CD14-positive monocyte (primary cell): ENCODE data around the gene KRTAP5-9. TPM values are rescaled to one million over a fixed set of nuclear protein-coding genes. Genes with fewer than 3 reads are reported as not detected.
"Not testable (repeated sequence)": the region's sequence is repeated elsewhere in the genome, so short reads cannot be mapped to it uniquely, and the experiment has no call there.

Experiments used
- DNase-seq, 3 donors: peaks; one replicate each; pipeline ENCODE4 v3.0.0-alpha.2; 2011 to 2022
- H2AFZ ChIP-seq: 2 replicates; pipeline ENCODE4 v1.6.0; 2012; ENCODE audit warnings: mild to moderate bottlenecking, low read depth, low read length, inconsistent platforms; ENCODE audit not compliant: insufficient read depth, poor library complexity, severe bottlenecking
- H3K27ac ChIP-seq, 2 donors: 1 replicate in 1 of 2; 2 replicates in 1 of 2; pipeline ENCODE4 v1.5.1; 2012 to 2013; ENCODE audit warnings: low read length in 2 of 2, control low read depth in 1 of 2, inconsistent platforms in 1 of 2, low read depth in 1 of 2, mild to moderate bottlenecking in 1 of 2
- H3K27me3 ChIP-seq, 2 donors: one replicate each; pipeline versions ENCODE4 v1.6.0 to v1.6.1; 2011 to 2013; ENCODE audit warnings: low read length in 2 of 2; ENCODE audit not compliant: control insufficient read depth in 2 of 2, insufficient read depth in 2 of 2
- H3K36me3 ChIP-seq, 2 donors: replicated peaks in 1 of 2; 1 replicate in 1 of 2; 2 replicates in 1 of 2; pipeline versions ENCODE4 v1.5.1 to v1.6.1; 2012 to 2013; ENCODE audit warnings: low read length in 2 of 2, control low read depth in 1 of 2, inconsistent platforms in 1 of 2, mild to moderate bottlenecking in 1 of 2; ENCODE audit not compliant: insufficient read depth in 2 of 2, control insufficient read depth in 1 of 2
- H3K4me1 ChIP-seq, 2 donors: 1 replicate in 1 of 2; 2 replicates in 1 of 2; pipeline versions ENCODE4 v1.5.1 to v1.6.1; 2012 to 2013; ENCODE audit warnings: low read length in 2 of 2, control low read depth in 1 of 2, inconsistent platforms in 1 of 2, mild to moderate bottlenecking in 1 of 2, moderate library complexity in 1 of 2; ENCODE audit not compliant: insufficient read depth in 2 of 2, control insufficient read depth in 1 of 2
- H3K4me2 ChIP-seq: replicated peaks from 2 replicates; pipeline ENCODE3; 2012; ENCODE audit warnings: low read length, moderate library complexity, mild to moderate bottlenecking; ENCODE audit not compliant: poor library complexity, severe bottlenecking; ENCODE audit errors: extremely low read depth
- H3K4me3 ChIP-seq, 3 experiments: fragments of 200-600 bp in 1 of 3; sonication (generic) in 1 of 3; replicated peaks in 1 of 3; 1 replicate in 2 of 3; 2 replicates in 1 of 3; pipeline ENCODE4 v1.5.1; 2011 to 2013; ENCODE audit warnings: low read length in 3 of 3, mild to moderate bottlenecking in 3 of 3, control low read depth in 2 of 3, low read depth in 2 of 3, inconsistent platforms in 1 of 3, moderate library complexity in 1 of 3
- H3K79me2 ChIP-seq: 2 replicates; pipeline ENCODE4 v1.6.0; 2012; ENCODE audit warnings: mild to moderate bottlenecking, control low read depth, inconsistent platforms, low read length, moderate library complexity; ENCODE audit not compliant: insufficient read depth
- H3K9ac ChIP-seq: 2 replicates; pipeline ENCODE4 v1.6.0; 2017; ENCODE audit warnings: low read length, mild to moderate bottlenecking; ENCODE audit not compliant: insufficient read depth, poor library complexity, severe bottlenecking
- H3K9me3 ChIP-seq, 2 donors: replicated peaks in 1 of 2; 1 replicate in 1 of 2; 2 replicates in 1 of 2; pipeline versions ENCODE4 v1.5.1 to v1.6.1; 2012 to 2013; ENCODE audit warnings: low read length in 2 of 2, control low read depth in 1 of 2; ENCODE audit not compliant: control insufficient read depth in 1 of 2, insufficient read depth in 1 of 2
- H4K20me1 ChIP-seq: 2 replicates; pipeline ENCODE4 v1.6.0; 2012; ENCODE audit warnings: mild to moderate bottlenecking, low read length, control low read depth, moderate library complexity; ENCODE audit not compliant: insufficient read depth
- H3K27ac Mint-ChIP-seq, 7 donors: one replicate each; pipeline ENCODE4 v1.8.0; 2020; ENCODE audit warnings: mild to moderate bottlenecking in 7 of 7, mixed read lengths in 7 of 7, moderate library complexity in 6 of 7, inconsistent platforms in 2 of 7
- H3K27me3 Mint-ChIP-seq, 3 donors: one replicate each; pipeline ENCODE4 v1.8.0; 2021 to 2022; ENCODE audit warnings: low read depth in 3 of 3, mild to moderate bottlenecking in 3 of 3, mixed read lengths in 3 of 3, moderate library complexity in 3 of 3, inconsistent platforms in 1 of 3
- H3K36me3 Mint-ChIP-seq, 2 donors: one replicate each; pipeline ENCODE4 v1.8.0; 2020; ENCODE audit warnings: mixed read lengths in 2 of 2, inconsistent platforms in 1 of 2, mild to moderate bottlenecking in 1 of 2
- H3K4me1 Mint-ChIP-seq: one replicate; pipeline ENCODE4 v1.8.0; 2020; ENCODE audit warnings: mild to moderate bottlenecking, mixed read lengths
- H3K4me3 Mint-ChIP-seq, 2 donors: one replicate each; pipeline ENCODE4 v1.8.0; 2020; ENCODE audit warnings: mild to moderate bottlenecking in 2 of 2, mixed read lengths in 2 of 2, moderate library complexity in 1 of 2
- H3K9me3 Mint-ChIP-seq, 7 donors: one replicate each; pipeline ENCODE4 v1.8.0; 2020 to 2022; ENCODE audit warnings: mixed read lengths in 7 of 7, mild to moderate bottlenecking in 6 of 7, moderate library complexity in 6 of 7, inconsistent platforms in 2 of 7
- WGBS: methylation state at CpG from one replicate; pipeline ENCODE4 v1.1.5; 2013; ENCODE audit warnings: missing lambda C conversion rate; ENCODE audit not compliant: insufficient coverage; 5-methylcytosine and 5-hydroxymethylcytosine counted together
- intact Hi-C, 2 donors: fragments of 100-400 bp; cut with micrococcal nuclease; formaldehyde crosslinking; loops; one replicate each; pipeline versions ENCODE4 v1.15.0 to v1.15.1; 2023
- polyA plus RNA-seq, 3 donors: library from polyadenylated mRNA; depleted of rRNA in 1 of 3; unstranded in 2 of 3; stranded (reverse) in 1 of 3; fragments of 300-500 nt in 2 of 3; fragments of >200 nt in 1 of 3; fragmentation: Illumina TruSeq in 2 of 3; gene quantifications; 1 replicate in 2 of 3; 2 replicates in 1 of 3; pipeline ENCODE4 v1.2.3, GENCODE V29; 2012 to 2021
- TF ChIP-seq, protein P1 (sequence below): fragments of 200-600 bp; IDR thresholded peaks from one replicate; pipeline ENCODE4 v1.8.0; 2022; ENCODE audit warnings: antibody characterized with exemption, mild to moderate bottlenecking

The KRTAP5-9 gene
- polyA plus RNA-seq, 3 donors, result 0.29 TPM; not detected in 2

- H3K36me3 Mint-ChIP-seq, result no peaks in the 10 kb centered on the region
- Histone ChIP-seq H3K9ac (no peak within 1 kb of the TSS), H3K36me3 (no peaks in the 10 kb centered on the region), H3K4me3 (no peak within 1 kb of the TSS), H3K4me2 (no peak within 1 kb of the TSS), H3K4me1 (no peaks in the 10 kb centered on the region), H4K20me1 (no peaks in the 10 kb centered on the region), H3K27ac (no peak within 1 kb of the TSS), H2AFZ (no peak within 1 kb of the TSS), H3K9me3 (no peaks in the 10 kb centered on the region), H3K27me3 (no peaks in the 10 kb centered on the region), H3K79me2 (no peaks in the 10 kb centered on the region)
- WGBS, result 80% methylated on average over 1 of the region's 3 CpGs
- H3K27me3 Mint-ChIP-seq, result peaks cover 5 to 17% (median 9%) of the 10 kb centered on the region in 3 donors
- no peaks in the 10 kb centered on the region for H3K9me3 Mint-ChIP-seq
- no peak for DNase-seq
- TF ChIP-seq, protein P1, sequence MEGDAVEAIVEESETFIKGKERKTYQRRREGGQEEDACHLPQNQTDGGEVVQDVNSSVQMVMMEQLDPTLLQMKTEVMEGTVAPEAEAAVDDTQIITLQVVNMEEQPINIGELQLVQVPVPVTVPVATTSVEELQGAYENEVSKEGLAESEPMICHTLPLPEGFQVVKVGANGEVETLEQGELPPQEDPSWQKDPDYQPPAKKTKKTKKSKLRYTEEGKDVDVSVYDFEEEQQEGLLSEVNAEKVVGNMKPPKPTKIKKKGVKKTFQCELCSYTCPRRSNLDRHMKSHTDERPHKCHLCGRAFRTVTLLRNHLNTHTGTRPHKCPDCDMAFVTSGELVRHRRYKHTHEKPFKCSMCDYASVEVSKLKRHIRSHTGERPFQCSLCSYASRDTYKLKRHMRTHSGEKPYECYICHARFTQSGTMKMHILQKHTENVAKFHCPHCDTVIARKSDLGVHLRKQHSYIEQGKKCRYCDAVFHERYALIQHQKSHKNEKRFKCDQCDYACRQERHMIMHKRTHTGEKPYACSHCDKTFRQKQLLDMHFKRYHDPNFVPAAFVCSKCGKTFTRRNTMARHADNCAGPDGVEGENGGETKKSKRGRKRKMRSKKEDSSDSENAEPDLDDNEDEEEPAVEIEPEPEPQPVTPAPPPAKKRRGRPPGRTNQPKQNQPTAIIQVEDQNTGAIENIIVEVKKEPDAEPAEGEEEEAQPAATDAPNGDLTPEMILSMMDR, result no peak
- peak within 1 kb of the TSS in 2 of 7 donors; percentile 11 to 61 for H3K27ac Mint-ChIP-seq
- peak within 1 kb of the TSS in 1 of 2 donors; percentile 6 for H3K4me3 Mint-ChIP-seq
- H3K4me1 Mint-ChIP-seq, result peaks cover 8% of the 10 kb centered on the region
- intact Hi-C loops, result no loop called here
Measured at GRCh38 chr11:71582309-71582895, 34.2 kb downstream of the KRTAP5-9 start, which contains the start of gene KRTAP5-11. KRTAP5-11 (minus strand) TSS chr11:71582875; CDS start chr11:71582837, 38 bp downstream.

DNA sequence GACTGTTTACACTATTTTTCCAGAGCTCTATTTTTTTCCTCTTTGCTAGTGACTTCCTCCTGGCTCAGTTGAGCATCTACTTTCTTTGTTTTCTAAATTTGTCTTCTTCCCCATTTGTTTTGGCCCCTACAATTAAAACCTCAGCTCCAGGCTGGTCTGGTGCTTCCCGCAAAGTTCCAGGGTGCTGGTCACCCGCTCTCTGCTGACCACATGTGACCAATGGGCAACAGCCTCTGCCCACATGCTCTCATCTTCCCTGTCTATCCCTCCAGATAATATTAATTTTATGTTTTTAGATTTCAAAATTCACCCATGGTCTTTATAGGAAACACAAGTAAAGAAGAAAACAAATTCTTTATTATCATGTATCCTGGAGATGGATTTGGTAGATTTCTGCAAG lies 34.7 kb downstream of the KRTAP5-9 start:
- H3K4me3 Mint-ChIP-seq, H3K9ac ChIP-seq, H3K9me3 Mint-ChIP-seq, H3K4me2 ChIP-seq, H2AFZ ChIP-seq, H3K4me3 ChIP-seq, H3K4me1 ChIP-seq, H3K36me3 ChIP-seq, H3K79me2 ChIP-seq, H3K9me3 ChIP-seq, H3K4me1 Mint-ChIP-seq, H4K20me1 ChIP-seq, DNase-seq, intact Hi-C loops, H3K36me3 Mint-ChIP-seq, H3K27me3 ChIP-seq, H3K27ac ChIP-seq: not testable (repeated sequence)
- no CpG with 5 or more reads among the region's 2 CpGs for WGBS
- H3K27me3 Mint-ChIP-seq, result peaks cover 5 to 17% (median 9%) of the 10 kb centered on the region in 3 donors
- peak overlapping the region in 1 of 7 donors; percentile 11 for H3K27ac Mint-ChIP-seq

GRCh38 chr11:71585673-71586072 lies 37.5 kb downstream of the KRTAP5-9 start:
- H3K4me2 ChIP-seq, H3K9me3 ChIP-seq, H3K4me3 Mint-ChIP-seq, DNase-seq, H3K27ac ChIP-seq, H4K20me1 ChIP-seq, intact Hi-C loops, H3K27me3 ChIP-seq, H3K4me1 ChIP-seq, H3K36me3 Mint-ChIP-seq, H3K27ac Mint-ChIP-seq, H2AFZ ChIP-seq, H3K4me1 Mint-ChIP-seq, H3K4me3 ChIP-seq, H3K79me2 ChIP-seq, H3K9ac ChIP-seq, H3K9me3 Mint-ChIP-seq, H3K36me3 ChIP-seq: not testable (repeated sequence)
- WGBS, result no CpG with 5 or more reads among the region's 5 CpGs
- H3K27me3 Mint-ChIP-seq, result peaks cover 6 to 17% (median 9%) of the 10 kb centered on the region in 3 donors

- H3K9ac ChIP-seq, H3K36me3 Mint-ChIP-seq, H3K4me1 ChIP-seq, DNase-seq, H3K9me3 Mint-ChIP-seq, H4K20me1 ChIP-seq, H3K79me2 ChIP-seq, H2AFZ ChIP-seq, H3K4me3 Mint-ChIP-seq, H3K27ac ChIP-seq, H3K27ac Mint-ChIP-seq, H3K4me3 ChIP-seq, H3K27me3 ChIP-seq, H3K9me3 ChIP-seq, H3K4me2 ChIP-seq, H3K36me3 ChIP-seq, H3K4me1 Mint-ChIP-seq, intact Hi-C loops: not testable (repeated sequence)
- peaks cover 3 to 10% (median 5%) of the 10 kb centered on the region in 3 donors for H3K27me3 Mint-ChIP-seq
- WGBS, result 57% methylated on average over 3 of the region's 4 CpGs
Measured at GRCh38 chr11:71588314-71588713, 40.1 kb downstream of the KRTAP5-9 start.
